HEK293T (cell line): ENCODE data around the gene FCN2.

Experiments used
- ARNT ChIP-seq: fragments of 450-650 bp; IDR thresholded peaks from 2 replicates; pipeline ENCODE4 v1.6.1; 2017; ENCODE audit warnings: mild to moderate bottlenecking
- BHLHE40 ChIP-seq: fragments of 450-650 bp; IDR thresholded peaks from 2 replicates; pipeline ENCODE4 v1.6.1; 2016; ENCODE audit warnings: mild to moderate bottlenecking, moderate library complexity, borderline replicate concordance
- ELF4 ChIP-seq: fragments of 450-650 bp; IDR thresholded peaks from 2 replicates; pipeline ENCODE4 v1.6.1; 2017; ENCODE audit warnings: antibody characterized with exemption
- SP1 ChIP-seq: fragments of 450-650 bp; IDR thresholded peaks from 2 replicates; pipeline ENCODE4 v1.6.1; 2017
- TARDBP ChIP-seq: fragments of 450-650 bp; IDR thresholded peaks from 2 replicates; pipeline ENCODE4 v1.6.1; 2016
- TF ChIP-seq, protein P1 (sequence below): fragments of 450-650 bp; IDR thresholded peaks from 2 replicates; pipeline ENCODE4 v1.6.1; 2016

DNA sequence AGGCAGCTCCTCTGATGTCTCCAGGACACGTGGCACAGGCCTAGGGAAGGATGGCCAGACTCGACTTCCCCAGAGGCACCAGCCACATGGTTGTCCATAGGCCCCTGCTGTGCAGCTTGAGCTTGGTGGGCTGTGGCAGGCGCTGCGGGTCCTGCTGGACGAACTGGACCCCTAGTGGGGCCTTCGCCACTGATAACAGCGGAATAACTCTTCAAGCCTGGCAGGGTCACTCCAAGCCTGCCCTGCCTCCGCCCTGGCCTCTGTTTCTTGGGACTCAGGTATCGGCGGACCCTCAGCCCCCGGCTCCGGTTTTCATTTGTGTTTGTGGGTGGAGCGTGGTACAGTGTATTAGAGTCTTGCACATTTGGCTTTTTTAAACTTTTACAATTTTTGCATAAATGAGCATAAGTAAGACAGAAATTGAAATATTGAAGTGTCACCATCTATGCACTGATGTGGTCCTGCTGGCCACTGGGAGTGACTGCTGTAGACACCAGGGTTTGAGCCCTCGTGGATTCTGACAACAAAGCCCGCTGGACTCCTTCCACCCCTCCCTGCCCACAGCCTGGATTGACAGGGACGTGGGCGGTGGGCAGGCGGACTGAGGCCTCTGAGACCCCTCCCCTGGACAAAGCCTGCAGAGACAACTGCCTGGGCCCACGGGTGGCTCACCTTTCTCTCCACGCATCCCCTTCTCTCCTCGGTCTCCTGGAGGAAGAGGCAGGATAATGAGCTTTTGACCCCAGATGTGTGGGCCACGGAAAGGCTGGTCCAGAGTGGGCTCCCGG, 33.3 kb downstream of the FCN2 start:
- no peak for TF ChIP-seq ELF4
- no peak for TF ChIP-seq BHLHE40
- no peak for TF ChIP-seq ARNT
- TF ChIP-seq, protein P1, sequence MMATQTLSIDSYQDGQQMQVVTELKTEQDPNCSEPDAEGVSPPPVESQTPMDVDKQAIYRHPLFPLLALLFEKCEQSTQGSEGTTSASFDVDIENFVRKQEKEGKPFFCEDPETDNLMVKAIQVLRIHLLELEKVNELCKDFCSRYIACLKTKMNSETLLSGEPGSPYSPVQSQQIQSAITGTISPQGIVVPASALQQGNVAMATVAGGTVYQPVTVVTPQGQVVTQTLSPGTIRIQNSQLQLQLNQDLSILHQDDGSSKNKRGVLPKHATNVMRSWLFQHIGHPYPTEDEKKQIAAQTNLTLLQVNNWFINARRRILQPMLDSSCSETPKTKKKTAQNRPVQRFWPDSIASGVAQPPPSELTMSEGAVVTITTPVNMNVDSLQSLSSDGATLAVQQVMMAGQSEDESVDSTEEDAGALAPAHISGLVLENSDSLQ: no peak
- no peak for TF ChIP-seq SP1
- TF ChIP-seq TARDBP: no peak
